Measurements from ENCODE around the gene ELMO1. TPM values are rescaled to one million over a fixed set of nuclear protein-coding genes. Genes with fewer than 3 reads are reported as not detected.

ELMO1 gene
- total and polyA plus RNA-seq, 2 of the 13 experiments (the other 11 are each of a cell fraction or from before 2014, with no cell fraction given): 0.11 to 0.17 TPM

DNA sequence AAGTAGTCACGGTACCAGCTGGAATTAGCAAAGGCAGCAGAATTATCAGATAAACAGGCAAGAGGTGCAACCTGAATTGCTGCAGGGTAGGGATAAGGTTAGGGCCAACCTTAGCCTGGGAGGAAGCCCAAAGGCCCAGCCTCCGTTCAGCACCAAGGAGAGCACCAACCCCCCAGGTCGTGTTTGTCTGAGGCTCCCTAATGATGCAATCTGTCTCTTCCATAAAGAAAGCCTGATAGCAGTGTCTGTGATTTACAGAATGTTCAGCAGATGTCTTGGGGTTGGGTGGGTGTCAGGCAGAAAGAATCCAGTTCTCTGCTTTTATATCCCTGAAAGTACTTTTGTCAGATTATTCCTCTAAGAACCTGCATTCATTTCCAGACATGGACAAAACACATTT is 396.0 kb downstream of the ELMO1 start (continued):
- TF ChIP-seq SMARCE1 (IDR thresholded peaks at IDR 0.05; ENCODE audit: borderline replicate concordance) (no peak), CREB3 (CRISPR knock-in tag; IDR thresholded peaks at IDR 0.05) (peak; percentile 79; the same call in 1 of the 2 replicates), CHD4 (IDR thresholded peaks at IDR 0.05; ENCODE audit: borderline replicate concordance, low read length) (no peak), ZHX1 (CRISPR knock-in tag; IDR thresholded peaks at IDR 0.05; ENCODE audit: low read depth) (no peak), HNRNPUL1 (IDR thresholded peaks at IDR 0.05; ENCODE audit: low read depth, low read length) (no peak), STAG1 (CRISPR knock-in tag; IDR thresholded peaks at IDR 0.05) (no peak), ZBTB40 (IDR thresholded peaks at IDR 0.05) (no peak), ZBTB40 (CRISPR knock-in tag; IDR thresholded peaks at IDR 0.05) (peak; percentile 53; the same call in 1 of the 2 replicates)
- TF ChIP-seq, protein P1, sequence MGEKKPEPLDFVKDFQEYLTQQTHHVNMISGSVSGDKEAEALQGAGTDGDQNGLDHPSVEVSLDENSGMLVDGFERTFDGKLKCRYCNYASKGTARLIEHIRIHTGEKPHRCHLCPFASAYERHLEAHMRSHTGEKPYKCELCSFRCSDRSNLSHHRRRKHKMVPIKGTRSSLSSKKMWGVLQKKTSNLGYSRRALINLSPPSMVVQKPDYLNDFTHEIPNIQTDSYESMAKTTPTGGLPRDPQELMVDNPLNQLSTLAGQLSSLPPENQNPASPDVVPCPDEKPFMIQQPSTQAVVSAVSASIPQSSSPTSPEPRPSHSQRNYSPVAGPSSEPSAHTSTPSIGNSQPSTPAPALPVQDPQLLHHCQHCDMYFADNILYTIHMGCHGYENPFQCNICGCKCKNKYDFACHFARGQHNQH (CRISPR knock-in tag; IDR thresholded peaks at IDR 0.05): peak; percentile 79
- TF ChIP-seq, protein P2, sequence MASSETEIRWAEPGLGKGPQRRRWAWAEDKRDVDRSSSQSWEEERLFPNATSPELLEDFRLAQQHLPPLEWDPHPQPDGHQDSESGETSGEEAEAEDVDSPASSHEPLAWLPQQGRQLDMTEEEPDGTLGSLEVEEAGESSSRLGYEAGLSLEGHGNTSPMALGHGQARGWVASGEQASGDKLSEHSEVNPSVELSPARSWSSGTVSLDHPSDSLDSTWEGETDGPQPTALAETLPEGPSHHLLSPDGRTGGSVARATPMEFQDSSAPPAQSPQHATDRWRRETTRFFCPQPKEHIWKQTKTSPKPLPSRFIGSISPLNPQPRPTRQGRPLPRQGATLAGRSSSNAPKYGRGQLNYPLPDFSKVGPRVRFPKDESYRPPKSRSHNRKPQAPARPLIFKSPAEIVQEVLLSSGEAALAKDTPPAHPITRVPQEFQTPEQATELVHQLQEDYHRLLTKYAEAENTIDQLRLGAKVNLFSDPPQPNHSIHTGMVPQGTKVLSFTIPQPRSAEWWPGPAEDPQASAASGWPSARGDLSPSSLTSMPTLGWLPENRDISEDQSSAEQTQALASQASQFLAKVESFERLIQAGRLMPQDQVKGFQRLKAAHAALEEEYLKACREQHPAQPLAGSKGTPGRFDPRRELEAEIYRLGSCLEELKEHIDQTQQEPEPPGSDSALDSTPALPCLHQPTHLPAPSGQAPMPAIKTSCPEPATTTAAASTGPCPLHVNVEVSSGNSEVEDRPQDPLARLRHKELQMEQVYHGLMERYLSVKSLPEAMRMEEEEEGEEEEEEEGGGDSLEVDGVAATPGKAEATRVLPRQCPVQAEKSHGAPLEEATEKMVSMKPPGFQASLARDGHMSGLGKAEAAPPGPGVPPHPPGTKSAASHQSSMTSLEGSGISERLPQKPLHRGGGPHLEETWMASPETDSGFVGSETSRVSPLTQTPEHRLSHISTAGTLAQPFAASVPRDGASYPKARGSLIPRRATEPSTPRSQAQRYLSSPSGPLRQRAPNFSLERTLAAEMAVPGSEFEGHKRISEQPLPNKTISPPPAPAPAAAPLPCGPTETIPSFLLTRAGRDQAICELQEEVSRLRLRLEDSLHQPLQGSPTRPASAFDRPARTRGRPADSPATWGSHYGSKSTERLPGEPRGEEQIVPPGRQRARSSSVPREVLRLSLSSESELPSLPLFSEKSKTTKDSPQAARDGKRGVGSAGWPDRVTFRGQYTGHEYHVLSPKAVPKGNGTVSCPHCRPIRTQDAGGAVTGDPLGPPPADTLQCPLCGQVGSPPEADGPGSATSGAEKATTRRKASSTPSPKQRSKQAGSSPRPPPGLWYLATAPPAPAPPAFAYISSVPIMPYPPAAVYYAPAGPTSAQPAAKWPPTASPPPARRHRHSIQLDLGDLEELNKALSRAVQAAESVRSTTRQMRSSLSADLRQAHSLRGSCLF (CRISPR knock-in tag; IDR thresholded peaks at IDR 0.05; ENCODE audit: borderline replicate concordance): peak; percentile 89; the same call in 1 of the 2 replicates

Data from HepG2 (cell line).